Endothelial cell of umbilical vein (primary cell): Measurements from ENCODE around the gene TSC22D1. TPM values are rescaled to one million over a fixed set of nuclear protein-coding genes. Genes with fewer than 3 reads are reported as not detected.

Source experiments
- BruUV-seq: library from RNA; stranded (reverse); fragments of 400-500 nt; replicated peaks from 2 replicates; lab custom pipeline; 2021; lab: Mats Ljungman, UMichigan
- CTCF ChIA-PET: fragments of 300-600, 350-600 bp; sonication (Branson Sonifier 250); formaldehyde crosslinking; loops from one replicate; lab custom pipeline; 2021; ENCODE audit warnings: antibody characterized with exemption, inconsistent platforms; lab: Charles Lee
- POLR2A ChIA-PET: fragments of 300-600, 350-600 bp; sonication (Branson Sonifier 250); formaldehyde crosslinking; loops from one replicate; lab custom pipeline; 2021; ENCODE audit warnings: antibody characterized with exemption, inconsistent platforms; lab: Charles Lee
- DNase-seq: peaks from one replicate; pipeline ENCODE4 v3.0.0-alpha.2; 2011; ENCODE audit warnings: low read depth, low spot score
- FAIRE-seq: peaks from 2 replicates; lab custom pipeline; 2011; peaks lifted over from hg19 to GRCh38; lab: Jason Lieb, UNC
- H2AFZ ChIP-seq: 2 replicates; pipeline ENCODE4 v1.6.0; 2012; ENCODE audit warnings: low read depth, low read length, control low read depth, inconsistent platforms
- H3K27ac ChIP-seq: 2 replicates; pipeline ENCODE4 v1.5.1; 2011; ENCODE audit warnings: low read depth, mild to moderate bottlenecking, control low read depth, low read length, moderate library complexity; ENCODE audit not compliant: insufficient read depth
- H3K27me3 ChIP-seq, 2 experiments: 2 replicates each; pipeline versions ENCODE4 v1.6.0 to v1.6.1; 2011; ENCODE audit warnings: low read length in 2 of 2, mixed read lengths in 1 of 2; ENCODE audit not compliant: control insufficient read depth in 2 of 2, insufficient read depth in 2 of 2
- H3K36me3 ChIP-seq, 2 experiments: 2 replicates in 1 of 2; 3 replicates in 1 of 2; pipeline ENCODE4 v1.5.1; 2011; ENCODE audit warnings: low read length in 2 of 2, mild to moderate bottlenecking in 1 of 2, moderate library complexity in 1 of 2; ENCODE audit not compliant: control insufficient read depth in 2 of 2, insufficient read depth in 2 of 2; ENCODE audit errors: extremely low read depth in 1 of 2
- H3K4me1 ChIP-seq: 3 replicates; pipeline ENCODE4 v1.5.1; 2011; ENCODE audit warnings: mild to moderate bottlenecking, low read length; ENCODE audit not compliant: control insufficient read depth, insufficient read depth; ENCODE audit errors: extremely low read depth
- H3K4me2 ChIP-seq: 2 replicates; pipeline ENCODE4 v1.6.1; 2011; ENCODE audit warnings: low read length, control low read depth, mixed read lengths; ENCODE audit not compliant: insufficient read depth
- H3K4me3 ChIP-seq, 3 experiments: fragments of 200-600 bp in 1 of 3; sonication (generic), shearing (Covaris generic) in 1 of 3; replicated peaks in 1 of 3; 2 replicates each; pipeline ENCODE4 v1.5.1; 2011 to 2016; ENCODE audit warnings: control low read depth in 3 of 3, low read length in 3 of 3, mild to moderate bottlenecking in 2 of 3, inconsistent platforms in 1 of 3, low read depth in 1 of 3, moderate library complexity in 1 of 3; ENCODE audit not compliant: insufficient read depth in 1 of 3
- H3K79me2 ChIP-seq: 2 replicates; pipeline ENCODE4 v1.6.0; 2012; ENCODE audit warnings: low read length, inconsistent platforms; ENCODE audit not compliant: control insufficient read depth, insufficient read depth
- H3K9ac ChIP-seq: replicated peaks from 2 replicates; pipeline ENCODE3; 2011; ENCODE audit warnings: low read length, control low read depth; ENCODE audit not compliant: insufficient read depth; ENCODE audit errors: extremely low read depth
- H3K9me1 ChIP-seq: replicated peaks from 3 replicates; pipeline ENCODE4 v1.6.0; 2011; ENCODE audit warnings: mild to moderate bottlenecking, low read length; ENCODE audit not compliant: control insufficient read depth, insufficient read depth; ENCODE audit errors: extremely low read depth
- H3K9me3 ChIP-seq: replicated peaks from 2 replicates; pipeline ENCODE4 v1.5.1; 2012; ENCODE audit warnings: low read length, inconsistent platforms; ENCODE audit not compliant: control insufficient read depth, insufficient read depth
- H4K20me1 ChIP-seq: replicated peaks from 2 replicates; pipeline ENCODE3; 2011; ENCODE audit warnings: mild to moderate bottlenecking, low read length; ENCODE audit not compliant: control insufficient read depth, insufficient read depth; ENCODE audit errors: extremely low read depth
- CTCF ChIP-seq, 2 donors: IDR thresholded peaks; 1 replicate in 1 of 2; 2 replicates in 1 of 2; pipeline ENCODE4 v1.5.1; 2011; ENCODE audit warnings: low read length in 2 of 2, mild to moderate bottlenecking in 2 of 2, moderate library complexity in 2 of 2, control low read depth in 1 of 2, inconsistent platforms in 1 of 2, low read depth in 1 of 2; ENCODE audit not compliant: insufficient read depth in 1 of 2; ENCODE audit errors: extremely low read depth in 1 of 2
- EZH2 ChIP-seq: IDR thresholded peaks from 2 replicates; pipeline ENCODE4 v1.6.1; 2012; ENCODE audit warnings: borderline replicate concordance, low read depth, mild to moderate bottlenecking, moderate library complexity, low read length, inconsistent platforms; ENCODE audit not compliant: severe bottlenecking
- FOS ChIP-seq: IDR thresholded peaks from 2 replicates; pipeline ENCODE4 v1.6.1; 2011; ENCODE audit warnings: mild to moderate bottlenecking, low read length, moderate library complexity, borderline replicate concordance; ENCODE audit not compliant: insufficient read depth
- GATA2 ChIP-seq: IDR thresholded peaks from 2 replicates; pipeline ENCODE4 v1.7.0; 2011; ENCODE audit warnings: low read depth, mild to moderate bottlenecking, moderate library complexity, mixed read lengths, low read length; ENCODE audit not compliant: insufficient read length, insufficient read depth
- JUN ChIP-seq: IDR thresholded peaks from 2 replicates; pipeline ENCODE4 v1.6.1; 2011; ENCODE audit warnings: borderline replicate concordance, low read depth; ENCODE audit not compliant: insufficient read length, insufficient read depth
- MYC ChIP-seq: IDR thresholded peaks from one replicate; pipeline ENCODE4 v1.6.1; 2011; ENCODE audit warnings: mild to moderate bottlenecking, low read depth, low read length
- POLR2A ChIP-seq: IDR thresholded peaks from 2 replicates; pipeline ENCODE4 v1.6.1; 2012; ENCODE audit warnings: low read depth, mild to moderate bottlenecking, control low read depth, low read length
- dilution Hi-C: fragments of 300-500 bp; cut with MboI; formaldehyde crosslinking; loops from one replicate; pipeline ENCODE4 v1.15.0; 2019; ENCODE audit warnings: low sequenced_read_pairs; ENCODE audit not compliant: extremely low pct_ligation_motif_present
- intact Hi-C: fragments of 100-400 bp; cut with micrococcal nuclease; formaldehyde crosslinking; loops from one replicate; pipeline ENCODE4 v1.10.0; 2022
- polyA plus RNA-seq, 4 experiments: library from polyadenylated mRNA; depleted of rRNA in 3 of 4; stranded (reverse) in 3 of 4; unstranded in 1 of 4; fragments of >200 nt; gene quantifications; 2 replicates each; pipeline versions ENCODE4 v1.2.1 to v1.2.3, GENCODE V29; 2011 to 2012; ENCODE audit warnings: missing spikeins in 1 of 4
- total RNA-seq: library from RNA; stranded (reverse); gene quantifications from 2 replicates; pipeline ENCODE4 v1.2.3, GENCODE V29; 2021
- TF ChIP-seq, protein P1 (sequence below): IDR thresholded peaks from 2 replicates; pipeline ENCODE4 v1.6.1; 2011; ENCODE audit not compliant: insufficient read depth, insufficient read length

Gene TSC22D1
- total and polyA plus RNA-seq, 2 donors (not counting 3 experiments of a cell fraction or from before 2014, with no cell fraction given), result 47.7 to 51.8 TPM

DNA sequence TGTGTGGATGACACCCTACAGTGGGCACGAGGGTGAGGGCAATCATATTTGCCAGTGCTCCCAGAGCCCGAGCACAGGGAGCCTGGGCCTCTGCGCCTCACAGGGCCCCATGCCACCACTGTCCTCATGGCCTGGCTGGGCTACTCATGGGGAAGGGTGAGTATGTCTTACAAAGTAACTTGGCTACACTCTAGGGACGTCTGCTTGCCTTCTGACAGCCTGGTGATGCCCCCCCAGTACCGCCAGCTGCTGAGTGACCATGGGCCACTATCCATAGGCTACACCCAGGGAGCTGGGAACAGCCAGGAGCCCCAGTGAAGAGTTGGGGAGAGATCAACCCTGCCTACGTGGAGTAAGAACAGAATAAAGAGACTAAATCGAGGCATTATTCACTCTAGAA is 123.7 kb downstream of the TSC22D1 start:
- TF ChIP-seq CTCF (IDR thresholded peaks at IDR 0.05; ENCODE audit: extremely low read depth in 1 of 2, insufficient read depth in 1 of 2, low read depth in 1 of 2, low read length in 2 of 2), result no peak
- no peak for TF ChIP-seq POLR2A
- TF ChIP-seq MYC, result no peak
- no peak for TF ChIP-seq JUN
- TF ChIP-seq FOS, result no peak
- TF ChIP-seq, protein P1, sequence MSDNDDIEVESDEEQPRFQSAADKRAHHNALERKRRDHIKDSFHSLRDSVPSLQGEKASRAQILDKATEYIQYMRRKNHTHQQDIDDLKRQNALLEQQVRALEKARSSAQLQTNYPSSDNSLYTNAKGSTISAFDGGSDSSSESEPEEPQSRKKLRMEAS, result no peak
- TF ChIP-seq GATA2, result no peak
- TF ChIP-seq EZH2, result no peak
- POLR2A ChIA-PET, result no interaction called here
- Histone ChIP-seq H3K4me2 (no peak overlapping the region), H3K9me1 (no peaks in the 10 kb centered on the region), H3K9ac (no peak overlapping the region), H3K79me2 (no peaks in the 10 kb centered on the region), H3K4me1 (no peaks in the 10 kb centered on the region), H3K9me3 (no peaks in the 10 kb centered on the region), H2AFZ (no peak overlapping the region), H3K4me3 (no peak overlapping the region), H3K27me3 (no peaks in the 10 kb centered on the region), H3K36me3 (no peaks in the 10 kb centered on the region), H3K27ac (no peak overlapping the region), H4K20me1 (no peaks in the 10 kb centered on the region)
- no peak for FAIRE-seq
- intact Hi-C loops, result no loop called here
- no peak for DNase-seq
- dilution Hi-C loops, result loop anchor here (25.0 kb wide), 1 partner anchor 540 kb away; no protein-coding TSS in a partner anchor
- CTCF ChIA-PET, result no interaction called here
- no TSS peak for BruUV-seq
